Stimulated activated CD4-positive, alpha-beta T cell treated with anti-CD3 and anti-CD28 coated beads, Interleukin-2, amount 100 ng/mL, for 24 hours (primary cell): Measurements from ENCODE around the gene RFPL2.

ENCODE experiments used
- DNase-seq, 2 donors: peaks; one replicate each; pipeline ENCODE4 v3.0.0-alpha.2; 2020

The RFPL2 gene

DNA sequence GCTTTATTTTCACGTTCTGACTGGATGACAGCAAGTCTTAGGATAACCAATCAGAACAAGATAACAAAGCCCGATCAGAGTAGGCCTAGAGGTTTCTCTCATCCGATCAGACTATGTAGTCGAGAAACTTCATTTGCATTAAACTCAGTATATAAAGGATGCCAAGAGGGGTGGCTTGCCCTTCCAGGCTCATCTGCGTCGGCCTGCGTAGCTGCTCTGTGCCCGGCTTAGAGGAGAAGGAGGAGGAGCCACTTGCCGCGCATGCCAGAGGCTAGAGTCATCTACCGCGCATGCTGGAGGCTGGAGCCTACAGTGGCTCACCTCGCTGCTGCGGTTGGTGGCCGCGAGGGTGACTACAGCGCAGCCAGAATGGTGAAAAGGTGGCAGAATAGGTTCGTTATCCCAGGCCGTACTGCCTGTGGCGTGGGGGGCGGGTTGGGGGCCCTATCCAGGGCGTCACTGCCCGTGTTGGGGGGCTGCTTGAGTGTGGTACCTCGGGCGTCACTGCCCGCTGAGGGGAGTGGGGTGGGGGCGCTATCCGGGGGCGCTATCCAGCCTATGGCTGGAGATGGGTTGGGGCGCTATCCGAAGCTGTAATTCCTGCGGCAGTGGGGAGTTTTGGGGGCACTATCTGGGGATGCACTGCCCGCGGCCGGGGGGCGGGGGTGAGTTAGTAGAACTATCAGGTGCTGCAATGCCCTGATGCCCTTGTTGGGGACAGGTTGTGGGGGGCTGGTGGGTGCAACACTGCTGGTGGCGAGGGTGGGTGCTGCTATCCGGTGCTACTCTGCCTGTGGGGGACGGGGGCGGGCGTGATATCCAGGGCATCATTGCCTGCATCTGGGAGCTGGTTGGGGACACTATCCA lies at the start of gene RFPL2:
RFPL2 (minus strand) TSS at position 218 of the 867 bp plus-strand sequence. CDS start 2,622 bp downstream, outside the sequence.
- peak in 1 of 2 donors; percentile 53 for DNase-seq

DNA sequence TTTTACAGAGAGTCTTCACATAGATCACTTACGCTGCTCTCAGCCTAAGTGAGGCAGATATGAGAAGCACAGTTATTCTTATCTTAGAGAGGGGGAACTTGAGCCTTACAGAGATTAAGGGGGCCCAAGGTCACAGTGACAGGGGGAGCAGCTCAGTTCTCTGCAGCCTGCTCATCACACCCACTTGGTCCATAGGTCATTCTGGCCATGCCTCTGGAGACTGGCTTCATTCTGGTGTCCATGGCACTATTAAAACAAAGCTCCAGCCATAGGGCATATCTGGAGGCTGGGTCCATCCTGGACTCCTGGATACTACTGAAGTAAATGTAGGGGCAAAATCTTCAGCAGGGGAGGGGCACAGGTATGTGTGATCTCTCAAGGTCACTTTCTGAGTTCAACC lies 44.4 kb upstream of the RFPL2 start:
- DNase-seq: no peak

DNA sequence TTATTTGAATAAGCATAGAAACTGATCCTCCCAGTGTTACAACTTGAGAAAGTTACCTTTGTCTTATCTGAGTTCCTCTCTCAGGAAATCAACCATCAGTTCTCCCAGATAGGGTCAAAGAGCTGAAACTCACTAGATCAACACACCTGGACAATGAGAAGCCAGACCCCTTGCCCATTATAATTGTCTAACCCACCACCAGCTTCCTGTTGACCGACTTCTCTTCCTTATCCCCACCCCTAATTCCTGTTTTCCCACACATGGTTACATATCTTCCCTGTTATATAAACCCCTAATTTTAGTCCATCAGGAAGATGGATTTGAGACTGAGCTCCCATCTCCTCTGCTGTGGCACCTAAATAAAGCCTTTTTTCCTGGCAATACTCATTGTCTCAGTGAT lies 43.4 kb upstream of the RFPL2 start:
- DNase-seq: no peak

DNA sequence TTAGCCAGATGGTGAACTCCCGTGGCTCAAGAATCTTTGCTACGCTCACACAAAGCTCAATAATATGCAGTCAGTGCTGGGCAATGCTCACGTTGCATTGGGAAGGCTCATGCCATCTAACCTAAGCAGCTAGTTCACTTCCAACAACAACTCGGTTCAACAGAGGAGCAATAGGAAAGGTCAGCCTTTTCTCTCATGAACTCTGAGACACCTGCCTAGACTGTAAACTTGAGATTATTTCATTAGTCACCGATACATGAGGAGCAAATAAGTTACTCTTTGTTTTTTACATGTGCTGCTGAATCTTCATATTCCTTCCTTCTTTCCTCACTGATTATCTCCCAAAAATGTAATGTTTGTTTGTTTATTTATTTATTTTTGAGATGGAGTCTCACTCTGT lies 41.3 kb upstream of the RFPL2 start:
- no peak for DNase-seq

DNA sequence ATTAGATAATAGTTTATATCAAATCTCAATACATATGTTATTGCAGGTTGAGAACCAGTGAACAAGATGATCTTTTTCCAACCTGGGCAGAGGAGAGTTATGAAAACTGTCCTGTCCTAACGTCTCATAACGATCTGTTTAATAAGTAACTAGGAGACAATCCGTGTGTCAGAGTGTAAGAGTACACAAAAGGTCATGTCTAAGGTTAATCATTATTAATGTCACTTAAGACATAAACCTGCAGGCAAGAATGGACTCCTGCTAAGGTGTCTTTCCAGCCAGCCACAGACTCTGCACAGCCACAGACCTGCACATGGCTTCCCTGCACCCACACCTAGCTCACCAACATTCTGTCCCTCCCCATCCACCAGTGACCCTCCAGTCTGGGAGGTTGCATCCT lies 40.2 kb upstream of the RFPL2 start:
- DNase-seq: no peak

DNA sequence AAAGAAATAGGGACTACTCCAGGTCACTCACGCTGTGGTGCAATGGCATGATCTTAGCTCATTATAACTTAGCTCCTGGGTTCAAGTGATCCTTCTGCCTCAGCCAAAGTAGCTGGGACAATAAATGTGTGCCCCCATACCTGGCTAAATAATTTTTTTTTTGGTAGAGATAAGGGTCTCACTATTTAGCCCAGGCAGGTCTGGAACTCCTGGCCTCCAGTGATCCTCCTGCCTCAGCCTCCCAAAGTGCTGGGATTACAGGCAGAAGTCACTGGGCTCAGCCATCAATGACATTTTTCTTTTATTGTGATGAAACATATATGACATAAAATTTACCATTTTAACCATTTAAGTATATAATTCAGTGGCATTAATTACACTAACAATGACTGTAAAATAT lies 39.7 kb upstream of the RFPL2 start:
- DNase-seq: no peak

DNA sequence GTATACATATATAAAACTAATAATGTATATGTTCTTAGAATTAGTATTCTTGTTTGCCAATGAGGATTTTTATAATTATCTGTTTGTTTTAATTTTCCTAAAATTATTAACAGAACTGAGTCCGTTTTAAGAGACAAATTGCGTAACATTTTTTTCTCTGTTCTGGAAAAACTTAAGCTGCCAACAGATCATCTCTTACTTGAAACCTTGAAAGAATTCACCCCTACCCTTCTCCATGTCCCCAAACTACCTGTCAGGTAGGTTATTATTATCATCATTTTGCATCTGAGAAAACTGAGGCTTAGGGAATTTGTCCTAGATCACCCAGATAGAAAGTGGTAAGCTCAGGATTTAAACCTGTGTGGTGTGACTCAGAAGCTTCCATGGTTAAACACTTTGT lies 35.6 kb upstream of the RFPL2 start:
- no peak for DNase-seq

DNA sequence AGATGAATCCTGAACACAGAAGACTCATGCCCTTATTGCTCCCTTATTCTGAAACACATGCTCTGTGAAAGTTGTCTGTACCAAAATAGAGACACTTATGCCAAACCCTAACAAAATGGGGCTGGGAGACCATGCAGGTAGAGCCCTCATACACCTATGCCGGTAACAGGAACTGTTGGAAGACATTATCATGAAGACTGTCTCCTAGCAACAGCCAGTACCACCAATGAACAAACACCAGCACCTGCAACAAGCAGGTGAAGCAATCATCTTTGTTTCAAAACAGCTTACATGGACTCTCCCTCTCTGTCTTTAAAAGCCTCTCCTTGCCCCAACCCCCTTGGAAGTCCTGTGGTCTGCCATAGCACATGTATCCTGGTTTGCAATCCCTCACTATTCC lies 33.0 kb upstream of the RFPL2 start:
- no peak for DNase-seq

DNA sequence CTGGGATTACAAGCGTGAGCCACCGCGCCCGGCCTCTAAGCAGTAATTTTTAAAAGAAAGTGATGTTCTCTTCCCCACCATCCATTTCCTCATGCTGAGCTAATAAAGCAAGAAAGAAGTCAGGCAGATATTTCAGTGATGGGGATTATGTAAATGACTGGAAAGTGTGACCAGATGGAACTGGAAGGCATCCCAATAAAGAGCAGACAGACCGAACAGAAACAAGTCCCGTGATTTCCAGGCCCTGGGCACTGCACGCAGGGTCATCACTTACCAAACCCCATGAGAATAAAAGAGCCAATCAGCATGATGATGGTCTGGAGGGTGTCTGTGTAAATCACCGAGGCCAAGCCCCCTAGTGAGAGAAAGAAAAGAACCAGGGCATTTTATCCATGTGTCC lies 32.1 kb upstream of the RFPL2 start:
- DNase-seq: no peak

DNA sequence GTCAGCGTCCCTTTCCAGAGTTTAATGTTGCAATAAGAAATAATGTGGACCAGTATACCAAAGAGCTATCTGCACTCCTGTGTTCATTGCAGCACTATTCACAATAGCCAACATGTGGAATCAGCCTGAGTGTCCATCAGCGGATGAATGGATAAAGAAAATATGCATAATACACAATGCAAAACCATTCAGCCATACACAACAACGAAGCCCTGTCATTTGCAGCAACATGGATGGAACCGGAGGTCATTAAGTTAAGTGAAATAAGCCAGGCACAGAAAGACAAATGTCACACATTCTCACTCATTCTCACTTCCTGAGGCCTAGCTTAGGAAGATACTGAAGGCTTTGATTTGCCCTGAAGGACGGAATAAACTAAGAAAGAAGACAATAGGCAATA lies 28.2 kb upstream of the RFPL2 start:
- DNase-seq: no peak

DNA sequence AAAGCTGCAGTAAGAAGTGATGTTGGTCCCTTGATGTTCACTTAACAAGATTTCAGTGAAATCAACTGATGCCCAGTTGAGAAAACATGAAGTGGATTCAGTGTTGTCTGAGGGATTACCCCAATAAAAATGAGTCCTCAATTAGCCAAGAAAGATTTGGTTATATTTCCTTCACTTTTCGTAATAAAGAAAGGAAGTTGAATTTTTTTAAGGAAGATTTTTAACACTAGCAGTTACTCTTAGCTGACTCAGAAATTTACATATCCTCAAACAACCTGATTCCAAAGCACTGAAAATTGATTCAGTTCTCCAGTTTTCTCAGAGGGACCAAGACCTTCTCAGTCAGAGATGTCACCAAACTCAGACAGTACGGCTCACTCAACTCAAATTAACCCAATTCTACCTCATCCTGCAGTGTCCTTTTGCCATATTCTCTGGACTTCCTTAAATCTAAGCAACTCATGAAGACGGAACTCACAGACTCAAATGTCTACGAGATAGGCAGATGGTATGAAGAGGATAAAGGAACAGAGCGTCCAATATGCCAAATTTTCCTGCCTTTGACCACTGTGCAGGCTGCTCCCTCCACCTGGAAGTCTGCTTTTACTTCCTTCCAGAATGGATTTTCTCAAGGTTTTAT lies 27.4 kb upstream of the RFPL2 start:
- DNase-seq: no peak

DNA sequence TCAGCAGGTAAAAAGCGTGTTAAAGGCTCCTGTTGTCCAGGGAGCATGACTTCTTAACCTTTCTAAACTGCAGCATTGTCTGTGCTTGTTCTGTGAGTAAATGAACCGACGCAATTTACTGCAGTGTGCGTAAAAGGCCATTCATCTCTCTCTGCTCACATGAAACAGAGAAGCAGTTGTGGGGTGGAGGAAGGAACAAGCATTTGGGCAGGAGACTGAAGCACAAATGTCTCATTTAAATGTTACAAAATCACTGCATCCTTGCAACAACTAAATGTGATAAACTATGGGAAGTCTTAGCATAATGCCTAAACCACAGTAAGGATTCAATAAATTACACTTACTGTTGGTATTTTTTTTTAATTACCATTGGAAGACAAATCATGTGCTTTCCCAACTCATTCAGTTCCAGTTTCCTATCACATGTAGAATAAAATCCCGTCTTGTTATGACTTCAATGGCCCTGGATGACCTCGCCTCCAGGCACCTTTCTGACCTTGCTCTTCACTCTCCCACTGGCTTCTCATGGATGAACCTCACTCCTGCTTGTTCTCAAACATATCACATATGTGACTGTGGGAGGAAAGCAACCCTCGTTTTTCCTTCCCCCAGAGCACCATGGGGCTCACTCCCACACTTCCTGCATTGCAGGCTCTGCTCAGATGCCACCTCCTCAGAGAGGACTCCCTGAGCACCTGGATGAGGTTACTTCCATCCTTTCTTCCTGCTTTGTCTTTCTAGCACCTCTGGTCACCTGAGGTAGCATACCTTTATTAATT lies 21.6 kb upstream of the RFPL2 start:
- no peak for DNase-seq

DNA sequence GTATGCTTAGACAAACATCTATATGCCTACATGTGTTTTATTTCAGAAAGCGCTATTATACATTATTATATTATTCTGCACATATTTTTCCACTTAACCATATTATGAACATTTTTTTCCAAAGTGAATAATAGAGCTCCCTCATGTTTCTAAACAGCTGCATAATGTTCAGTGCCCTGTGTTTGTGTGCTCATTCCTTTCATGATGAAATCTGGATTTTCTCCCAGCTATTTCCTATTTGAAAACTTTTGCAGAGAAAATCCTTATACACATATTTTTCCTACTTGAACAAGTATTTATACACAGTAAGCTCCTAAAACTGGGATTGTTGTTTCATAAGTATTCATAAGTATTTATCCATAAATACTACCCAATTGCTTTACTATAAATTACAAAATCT lies 18.1 kb upstream of the RFPL2 start:
- DNase-seq: no peak

DNA sequence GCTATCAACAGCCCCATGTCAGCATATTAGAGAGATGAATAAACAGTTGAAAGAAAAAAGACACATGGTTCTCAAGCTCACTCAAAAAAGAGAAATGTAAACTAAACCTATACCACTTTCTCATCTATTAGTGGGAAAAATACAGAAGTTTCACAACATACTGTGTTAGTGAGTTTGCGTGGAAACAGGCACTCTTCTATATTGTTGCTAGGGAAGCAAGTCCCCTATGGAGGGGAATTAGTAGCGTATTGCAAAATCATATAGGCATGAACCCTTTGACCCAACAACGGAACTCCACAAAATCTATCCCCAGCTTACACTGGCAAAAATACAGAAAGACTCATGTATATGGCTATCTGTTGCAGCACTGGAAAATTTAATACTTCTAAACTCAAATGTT lies 14.2 kb upstream of the RFPL2 start:
- no peak for DNase-seq

DNA sequence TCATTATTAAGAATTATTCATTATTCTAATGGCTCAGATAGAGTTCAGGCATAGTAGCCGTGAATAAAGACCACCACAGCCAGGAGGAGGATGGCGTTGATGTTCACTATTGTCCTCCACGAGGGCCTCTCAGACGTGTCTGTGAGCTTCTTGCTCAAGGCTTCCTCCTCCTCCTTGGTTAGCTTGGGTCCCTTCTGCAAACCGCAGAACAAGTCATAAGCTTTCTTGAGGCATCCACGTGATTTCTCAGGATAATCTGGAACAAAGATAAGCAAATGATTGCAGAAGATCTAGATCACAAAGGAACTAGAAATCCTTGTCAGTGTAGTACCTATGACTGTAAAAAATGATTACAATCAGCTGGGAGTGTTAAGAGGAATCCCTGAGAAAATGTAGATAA lies 13.6 kb upstream of the RFPL2 start:
- no peak for DNase-seq

DNA sequence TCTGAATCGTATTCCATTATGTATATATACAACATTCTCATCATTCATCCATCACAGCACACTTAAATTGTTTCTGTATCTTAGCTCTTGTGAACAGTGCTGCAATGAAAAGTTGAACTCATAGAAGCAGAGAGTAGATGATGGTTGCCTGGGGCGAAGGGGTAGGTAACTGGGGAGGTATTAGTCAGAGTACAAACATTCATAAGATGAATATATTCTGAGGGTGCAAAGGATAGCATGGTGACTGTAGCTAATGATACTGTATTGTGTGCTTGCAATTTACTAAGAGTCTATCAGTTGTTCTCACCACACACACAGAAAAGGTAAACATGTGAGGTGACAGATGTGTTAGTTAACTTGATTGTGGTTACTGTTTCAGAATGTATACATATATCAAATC lies 12.6 kb upstream of the RFPL2 start:
- DNase-seq: no peak

DNA sequence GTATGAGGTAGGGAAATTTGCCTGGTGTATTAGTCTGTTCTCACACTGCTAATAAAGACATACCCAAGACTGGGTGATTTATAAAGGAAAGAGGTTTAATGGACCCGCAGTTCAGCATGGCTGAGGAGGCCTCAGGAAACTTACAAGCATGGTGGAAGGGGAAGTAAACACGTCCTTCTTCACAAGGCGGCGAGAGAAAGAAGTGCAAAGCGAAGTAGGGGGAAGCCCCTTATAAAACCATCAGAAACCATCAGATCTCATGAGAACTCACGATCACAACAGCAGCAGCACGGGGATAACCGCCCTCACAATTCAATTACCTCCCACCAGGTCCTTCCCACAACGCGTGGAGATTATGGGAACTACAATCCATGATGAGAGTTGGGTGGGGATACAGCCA lies 12.0 kb upstream of the RFPL2 start:
- no peak for DNase-seq

DNA sequence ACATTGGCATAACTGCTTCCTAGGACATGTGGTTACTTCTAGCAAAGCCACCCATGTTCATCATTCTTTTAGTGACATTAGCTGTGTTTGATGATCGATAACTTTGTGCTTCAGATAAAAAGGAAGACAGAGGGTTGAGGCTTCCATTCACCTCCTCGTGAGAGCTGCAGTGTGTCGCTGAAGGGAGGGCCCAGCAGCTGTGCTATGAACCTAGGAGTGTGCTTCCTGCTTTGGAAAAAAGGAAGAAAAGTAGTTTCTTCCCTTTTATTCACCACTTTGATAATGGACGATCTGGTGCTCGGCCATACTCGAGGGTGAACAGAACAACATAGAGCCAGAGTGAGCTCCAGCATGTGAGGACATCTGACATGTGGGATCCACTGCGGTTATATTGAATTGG lies 6.1 kb upstream of the RFPL2 start:
- no peak for DNase-seq

DNA sequence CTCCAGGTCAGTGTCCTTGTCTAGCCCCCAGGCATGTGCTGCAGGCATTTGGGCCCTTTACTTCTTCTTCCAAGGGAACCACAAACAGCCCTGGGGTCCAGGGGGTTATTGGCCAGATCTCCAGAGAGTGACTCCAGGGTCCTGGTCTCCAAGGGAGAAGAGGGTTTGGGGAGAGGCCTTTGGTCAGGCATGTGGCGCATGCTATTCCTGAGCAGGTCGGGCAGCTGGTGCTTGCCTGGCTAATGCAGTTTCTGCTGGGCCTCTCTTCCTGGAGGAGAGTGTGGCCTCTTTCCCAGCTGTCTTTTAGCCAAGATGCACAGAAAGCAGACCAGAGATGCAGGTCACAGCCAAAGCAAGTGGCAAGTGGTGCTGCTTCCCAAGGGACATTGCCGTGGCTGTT lies 3.8 kb upstream of the RFPL2 start:
- DNase-seq: no peak

DNA sequence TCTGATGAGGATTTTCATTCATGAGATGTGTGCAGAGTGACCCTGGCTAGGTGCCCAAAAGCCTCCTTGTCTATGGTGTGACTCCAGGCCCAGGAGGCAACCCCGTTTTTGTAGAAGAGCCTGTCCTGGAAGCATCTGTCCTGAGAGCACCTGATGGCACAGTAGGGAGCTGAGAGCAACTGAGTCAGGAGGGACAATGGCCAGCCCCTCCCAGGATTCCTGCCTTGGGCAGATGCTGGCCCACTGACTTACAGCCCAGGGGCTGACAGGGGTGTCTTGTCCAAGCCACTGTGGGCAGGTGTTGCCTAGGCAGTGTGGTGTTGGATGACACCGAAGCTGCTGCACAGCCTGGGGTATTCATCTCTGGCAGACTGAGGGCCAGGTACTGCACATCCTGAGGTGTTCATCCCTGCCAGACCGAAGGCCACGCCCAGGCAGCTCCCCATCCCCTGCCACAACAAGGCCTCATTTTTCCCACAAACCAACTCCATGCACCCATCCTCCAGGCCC lies 3.2 kb upstream of the RFPL2 start:
- DNase-seq: no peak

DNA sequence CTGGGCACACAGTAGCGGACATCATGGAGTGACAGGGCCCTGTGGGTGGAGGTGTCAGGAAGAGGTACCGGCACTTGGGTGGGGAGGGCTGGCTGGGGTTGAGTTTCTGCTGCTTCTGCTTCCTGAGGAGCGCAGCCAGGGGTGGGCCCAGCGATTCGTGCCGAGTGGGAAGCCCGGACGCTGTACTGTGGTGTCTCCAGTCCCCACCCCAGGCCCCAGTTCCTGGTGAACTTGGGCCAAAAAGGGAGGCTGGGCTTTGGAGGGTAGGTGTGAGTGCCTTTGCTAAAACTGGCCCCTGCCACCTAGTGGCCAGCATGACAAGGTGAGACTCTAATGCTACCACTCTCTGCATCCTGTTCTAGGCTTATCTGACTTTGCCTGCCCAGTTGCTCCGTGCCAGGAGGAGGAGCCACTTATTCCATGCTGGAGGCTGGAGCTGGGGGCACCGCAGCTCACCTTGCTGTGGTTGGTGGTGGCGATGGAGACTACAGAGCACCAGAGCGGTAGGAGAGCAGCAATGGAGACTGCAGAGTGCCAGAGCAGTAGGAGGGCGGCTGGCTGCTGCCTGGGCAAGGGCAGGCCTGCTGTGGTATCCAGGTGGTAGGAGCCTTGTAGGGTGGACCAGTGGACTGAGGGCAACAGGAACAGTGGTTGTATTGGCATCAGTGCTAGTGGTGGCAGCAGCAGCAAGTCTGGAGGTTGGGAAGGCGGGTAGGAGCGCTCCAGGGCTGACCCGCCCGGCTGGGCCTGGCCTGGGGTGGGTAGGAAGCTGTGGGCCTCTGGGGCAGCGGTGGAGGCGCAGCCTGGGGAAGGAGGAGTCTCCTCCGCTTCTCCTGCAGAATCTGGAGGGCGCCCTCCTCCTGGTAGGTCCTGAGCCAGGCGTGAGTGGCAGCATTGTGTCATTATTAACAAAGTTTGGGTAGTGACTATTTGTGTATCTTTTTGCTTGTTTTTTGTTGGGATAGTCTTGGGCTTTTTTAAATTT lies 2.2 kb upstream of the RFPL2 start:
- DNase-seq: peak in 1 of 2 donors; percentile 44
